Measurements from ENCODE around the gene BEND5. TPM values are rescaled to one million over a fixed set of nuclear protein-coding genes. Genes with fewer than 3 reads are reported as not detected.

BEND5 gene
- total and polyA plus RNA-seq, 7 experiments from 2014 or later, result 3.6 to 12.6 (median 8.7) TPM

- POLR2A ChIA-PET, result no interaction called here
- Mint-ChIP-seq H3K27ac (no peak overlapping the region), H3K4me3 (no peak overlapping the region), H3K4me1 (peaks cover 0 to 5% (median 0%) of the 10 kb centered on the region in 7 donors), H3K36me3 (no peaks in the 10 kb centered on the region), H3K9me3 (peaks cover 0 to 1% (median 0%) of the 10 kb centered on the region in 11 donors), H3K27me3 (peaks cover 16 to 31% (median 25%) of the 10 kb centered on the region in 5 donors)
- no peak overlapping the region for H3K27ac ChIP-seq (ENCODE audit: low read depth, low read length)
- DNase-seq (peak in 6 of 9 donors; percentile 25 to 57 (median 28)), ATAC-seq (no peak)
- H3K4me3 ChIP-seq (ENCODE audit: low read length), result no peak overlapping the region
- no peaks in the 10 kb centered on the region for H3K36me3 ChIP-seq (ENCODE audit: control insufficient read depth in 2 of 3, insufficient read depth in 3 of 3, low read length in 3 of 3)
- CTCF ChIA-PET, result interaction anchor here (0.6 to 1.8 kb wide), 4 partner anchors 10 to 141 kb away, joined by 3 to 6 read pairs (median 3); no protein-coding TSS in a partner anchor
- no peaks in the 10 kb centered on the region for H3K27me3 ChIP-seq (ENCODE audit: control insufficient read depth in 2 of 2, insufficient read depth in 2 of 2, low read length in 2 of 2)
- intact Hi-C loops (cut with micrococcal nuclease), result loop anchor here in 1 of 2 donors (2.0 kb wide), 1 partner anchor 20 kb away; no protein-coding TSS in a partner anchor
- H3K4me1 ChIP-seq (ENCODE audit: control insufficient read depth in 2 of 2, insufficient read depth in 2 of 2, low read length in 2 of 2), result no peaks in the 10 kb centered on the region
- H3K9me3 ChIP-seq (ENCODE audit: control insufficient read depth in 2 of 3, low read length in 3 of 3), result no peaks in the 10 kb centered on the region
Observed at GRCh38 chr1:48697066-48697707, 79.5 kb downstream of the BEND5 start.

GRCh38 chr1:48695161-48695560 lies 81.5 kb downstream of the BEND5 start:
- no peak for ATAC-seq
- H3K4me1 ChIP-seq (ENCODE audit: control insufficient read depth in 2 of 2, insufficient read depth in 2 of 2, low read length in 2 of 2), result no peaks in the 10 kb centered on the region
- intact Hi-C loops (cut with micrococcal nuclease), result no loop called here

GRCh38 chr1:48693674-48694320 lies 82.9 kb downstream of the BEND5 start:
- peaks cover 0 to 1% (median 0%) of the 10 kb centered on the region in 11 donors for H3K9me3 Mint-ChIP-seq
- ChIA-PET CTCF (interaction anchor here (0.6 to 1.4 kb wide), 2 partner anchors 14 to 583 kb away, joined by 3 read pairs; no protein-coding TSS in a partner anchor), POLR2A (no interaction called here)
- Histone ChIP-seq H3K27ac (ENCODE audit: low read depth, low read length) (no peak overlapping the region), H3K36me3 (ENCODE audit: control insufficient read depth in 2 of 3, insufficient read depth in 3 of 3, low read length in 3 of 3) (no peaks in the 10 kb centered on the region), H3K4me1 (ENCODE audit: control insufficient read depth in 2 of 2, insufficient read depth in 2 of 2, low read length in 2 of 2) (no peaks in the 10 kb centered on the region), H3K9me3 (ENCODE audit: control insufficient read depth in 2 of 3, low read length in 3 of 3) (no peaks in the 10 kb centered on the region), H3K4me3 (ENCODE audit: low read length) (no peak overlapping the region), H3K27me3 (ENCODE audit: control insufficient read depth in 2 of 2, insufficient read depth in 2 of 2, low read length in 2 of 2) (no peaks in the 10 kb centered on the region)
- no peak for DNase-seq
- intact Hi-C loops (cut with micrococcal nuclease), result no loop called here
- H3K4me3 Mint-ChIP-seq, result no peak overlapping the region
- ATAC-seq, result no peak
- no peak overlapping the region for H3K27ac Mint-ChIP-seq
- no peaks in the 10 kb centered on the region for H3K36me3 Mint-ChIP-seq
- H3K4me1 Mint-ChIP-seq, result peaks cover 0 to 7% (median 0%) of the 10 kb centered on the region in 7 donors
- H3K27me3 Mint-ChIP-seq, result peaks cover 0 to 9% (median 9%) of the 10 kb centered on the region in 5 donors

More at GRCh38 chr1:48695161-48695560, 81.5 kb downstream of the BEND5 start:
- H3K27ac ChIP-seq (ENCODE audit: low read depth, low read length), result no peak overlapping the region
- CTCF ChIA-PET, result interaction anchor here (1.1 to 1.4 kb wide), 2 partner anchors 16 to 585 kb away, joined by 3 read pairs; no protein-coding TSS in a partner anchor
- Mint-ChIP-seq H3K27ac (no peak overlapping the region), H3K36me3 (no peaks in the 10 kb centered on the region), H3K4me3 (no peak overlapping the region), H3K27me3 (peaks cover 5 to 18% (median 16%) of the 10 kb centered on the region in 5 donors), H3K4me1 (peaks cover 0 to 7% (median 0%) of the 10 kb centered on the region in 7 donors), H3K9me3 (peaks cover 0 to 1% (median 0%) of the 10 kb centered on the region in 11 donors)
- no peak overlapping the region for H3K4me3 ChIP-seq (ENCODE audit: low read length)
- DNase-seq, result no peak
- H3K27me3 ChIP-seq (ENCODE audit: control insufficient read depth in 2 of 2, insufficient read depth in 2 of 2, low read length in 2 of 2), result no peaks in the 10 kb centered on the region
- no peaks in the 10 kb centered on the region for H3K36me3 ChIP-seq (ENCODE audit: control insufficient read depth in 2 of 3, insufficient read depth in 3 of 3, low read length in 3 of 3)
- POLR2A ChIA-PET, result no interaction called here
- no peaks in the 10 kb centered on the region for H3K9me3 ChIP-seq (ENCODE audit: control insufficient read depth in 2 of 3, low read length in 3 of 3)

- Histone ChIP-seq H3K4me1 (ENCODE audit: control insufficient read depth in 2 of 2, insufficient read depth in 2 of 2, low read length in 2 of 2) (no peaks in the 10 kb centered on the region), H3K9me3 (ENCODE audit: control insufficient read depth in 2 of 3, low read length in 3 of 3) (no peaks in the 10 kb centered on the region), H3K27ac (ENCODE audit: low read depth, low read length) (no peak overlapping the region), H3K36me3 (ENCODE audit: control insufficient read depth in 2 of 3, insufficient read depth in 3 of 3, low read length in 3 of 3) (no peaks in the 10 kb centered on the region), H3K4me3 (ENCODE audit: low read length) (no peak overlapping the region), H3K27me3 (ENCODE audit: control insufficient read depth in 2 of 2, insufficient read depth in 2 of 2, low read length in 2 of 2) (no peaks in the 10 kb centered on the region)
- H3K4me1 Mint-ChIP-seq, result peaks cover 0 to 8% (median 0%) of the 10 kb centered on the region in 7 donors
- CTCF ChIA-PET, result no interaction called here
- no peak overlapping the region for H3K4me3 Mint-ChIP-seq
- no peak overlapping the region for H3K27ac Mint-ChIP-seq
- ATAC-seq, result no peak
- no peak for DNase-seq
- H3K36me3 Mint-ChIP-seq, result no peaks in the 10 kb centered on the region
- H3K27me3 Mint-ChIP-seq, result peaks cover 0 to 9% (median 4%) of the 10 kb centered on the region in 5 donors
- POLR2A ChIA-PET, result no interaction called here
- H3K9me3 Mint-ChIP-seq, result peaks cover 0 to 1% (median 0%) of the 10 kb centered on the region in 11 donors
- intact Hi-C loops (cut with micrococcal nuclease), result no loop called here
Observed at GRCh38 chr1:48693180-48693579, 83.5 kb downstream of the BEND5 start.

- Histone ChIP-seq H3K27ac (ENCODE audit: low read depth, low read length) (no peak overlapping the region), H3K27me3 (ENCODE audit: control insufficient read depth in 2 of 2, insufficient read depth in 2 of 2, low read length in 2 of 2) (no peaks in the 10 kb centered on the region), H3K9me3 (ENCODE audit: control insufficient read depth in 2 of 3, low read length in 3 of 3) (no peaks in the 10 kb centered on the region), H3K36me3 (ENCODE audit: control insufficient read depth in 2 of 3, insufficient read depth in 3 of 3, low read length in 3 of 3) (no peaks in the 10 kb centered on the region), H3K4me3 (ENCODE audit: low read length) (no peak overlapping the region), H3K4me1 (ENCODE audit: control insufficient read depth in 2 of 2, insufficient read depth in 2 of 2, low read length in 2 of 2) (no peaks in the 10 kb centered on the region)
- Mint-ChIP-seq H3K4me1 (peaks cover 0 to 8% (median 0%) of the 10 kb centered on the region in 7 donors), H3K4me3 (no peak overlapping the region), H3K36me3 (no peaks in the 10 kb centered on the region), H3K27ac (peak overlapping the region in 1 of 9 donors; percentile 27), H3K27me3 (peaks cover 0 to 9% (median 0%) of the 10 kb centered on the region in 5 donors), H3K9me3 (peaks cover 0 to 1% (median 0%) of the 10 kb centered on the region in 11 donors)
- intact Hi-C loops (cut with micrococcal nuclease), result no loop called here
- DNase-seq (no peak), ATAC-seq (no peak)
- CTCF ChIA-PET, result no interaction called here
- POLR2A ChIA-PET, result no interaction called here
Observed at GRCh38 chr1:48692235-48692634, 84.5 kb downstream of the BEND5 start.

GRCh38 chr1:48691429-48692001 lies 85.2 kb downstream of the BEND5 start:
- Histone ChIP-seq H3K9me3 (ENCODE audit: control insufficient read depth in 2 of 3, low read length in 3 of 3) (no peaks in the 10 kb centered on the region), H3K4me1 (ENCODE audit: control insufficient read depth in 2 of 2, insufficient read depth in 2 of 2, low read length in 2 of 2) (no peaks in the 10 kb centered on the region), H3K36me3 (ENCODE audit: control insufficient read depth in 2 of 3, insufficient read depth in 3 of 3, low read length in 3 of 3) (no peaks in the 10 kb centered on the region), H3K4me3 (ENCODE audit: low read length) (no peak overlapping the region), H3K27ac (ENCODE audit: low read depth, low read length) (no peak overlapping the region), H3K27me3 (ENCODE audit: control insufficient read depth in 2 of 2, insufficient read depth in 2 of 2, low read length in 2 of 2) (no peaks in the 10 kb centered on the region)
- CTCF ChIA-PET, result no interaction called here
- Mint-ChIP-seq H3K4me3 (no peak overlapping the region), H3K27me3 (peaks cover 0 to 9% (median 0%) of the 10 kb centered on the region in 5 donors), H3K27ac (no peak overlapping the region), H3K36me3 (no peaks in the 10 kb centered on the region), H3K9me3 (peaks cover 0 to 1% (median 0%) of the 10 kb centered on the region in 11 donors), H3K4me1 (peaks cover 0 to 5% (median 0%) of the 10 kb centered on the region in 7 donors)
- no peak for ATAC-seq
- POLR2A ChIA-PET, result no interaction called here
- intact Hi-C loops (cut with micrococcal nuclease), result no loop called here
- no peak for DNase-seq

Measured in naive thymus-derived CD4-positive, alpha-beta T cell (primary cell).